Osteoblast (primary cell): ENCODE results near the gene FAS. TPM values are rescaled to one million over a fixed set of nuclear protein-coding genes. Genes with fewer than 3 reads are reported as not detected.

Experiments used
- DNase-seq: peaks from one replicate; pipeline ENCODE4 v3.0.0; 2011; ENCODE audit warnings: low spot score, mixed read lengths; ENCODE audit not compliant: insufficient read length; ENCODE audit errors: missing footprints
- H2AFZ ChIP-seq: 2 replicates; pipeline ENCODE4 v1.6.0; 2011; ENCODE audit warnings: mild to moderate bottlenecking, low read length
- H3K27ac ChIP-seq: 2 replicates; pipeline ENCODE4 v1.5.1; 2011; ENCODE audit warnings: mild to moderate bottlenecking, low read depth, low read length, moderate library complexity
- H3K27me3 ChIP-seq: 2 replicates; pipeline ENCODE4 v1.6.0; 2012; ENCODE audit warnings: mild to moderate bottlenecking, control low read depth, inconsistent platforms, low read length, moderate library complexity; ENCODE audit not compliant: insufficient read depth
- H3K36me3 ChIP-seq: 2 replicates; pipeline ENCODE4 v1.5.1; 2011; ENCODE audit warnings: mild to moderate bottlenecking, low read length, control low read depth, moderate library complexity; ENCODE audit not compliant: insufficient read depth
- H3K4me1 ChIP-seq: 2 replicates; pipeline ENCODE4 v1.5.1; 2011; ENCODE audit warnings: mild to moderate bottlenecking, low read length, control low read depth, moderate library complexity; ENCODE audit not compliant: insufficient read depth
- H3K4me2 ChIP-seq: 2 replicates; pipeline ENCODE4 v1.6.0; 2011; ENCODE audit warnings: mild to moderate bottlenecking, low read length; ENCODE audit not compliant: insufficient read depth
- H3K4me3 ChIP-seq: fragments of 200-600 bp; sonication (generic); 3 replicates; pipeline ENCODE4 v1.5.1; 2012; ENCODE audit warnings: mild to moderate bottlenecking, low read length, inconsistent platforms; ENCODE audit not compliant: insufficient read depth
- H3K79me2 ChIP-seq: 2 replicates; pipeline ENCODE4 v1.6.0; 2012; ENCODE audit warnings: mild to moderate bottlenecking, low read length, control low read depth, inconsistent platforms; ENCODE audit not compliant: insufficient read depth
- H3K9me3 ChIP-seq: 2 replicates; pipeline ENCODE4 v1.5.1; 2011; ENCODE audit warnings: low read depth, low read length, control low read depth
- H4K20me1 ChIP-seq: 2 replicates; pipeline ENCODE4 v1.6.0; 2012; ENCODE audit warnings: mild to moderate bottlenecking, low read length, control low read depth; ENCODE audit not compliant: insufficient read depth
- CTCF ChIP-seq: IDR thresholded peaks from 2 replicates; pipeline ENCODE4 v1.5.1; 2011; ENCODE audit warnings: mild to moderate bottlenecking, low read depth, low read length, moderate library complexity; ENCODE audit errors: extremely low read depth
- small RNA-seq: library from RNA; depleted of rRNA; stranded (forward); fragments of <200 nt; gene quantifications from one replicate; pipeline ENCODE3, GENCODE V24; 2012
- total RNA-seq: library from RNA; depleted of rRNA; stranded (reverse); fragments of >200 nt; gene quantifications from 2 replicates; pipeline ENCODE4 v1.2.3, GENCODE V29; 2012

The FAS gene
- total RNA-seq, 1 donor, result 49.6 TPM

- DNase-seq, result no peak
- Histone ChIP-seq H3K4me3 (no peak overlapping the region), H3K36me3 (no peaks in the 10 kb centered on the region), H3K27ac (no peak overlapping the region), H3K4me1 (no peaks in the 10 kb centered on the region), H3K9me3 (no peaks in the 10 kb centered on the region), H3K79me2 (no peaks in the 10 kb centered on the region), H4K20me1 (no peaks in the 10 kb centered on the region), H3K4me2 (no peak overlapping the region), H2AFZ (no peak overlapping the region), H3K27me3 (no peaks in the 10 kb centered on the region)
- no peak for TF ChIP-seq CTCF
Measured at GRCh38 chr10:89064748-89065147, 74.2 kb downstream of the FAS start.

Small RNA genes lying within 50 kb of the gene (small RNA-seq; reads per million reads assigned to genes)
- not detected for gene MIR4679-2
- not detected for gene RF02116

Other genes starting within 250 kb of the FAS start
- not detected in 2 replicates for gene LIPN, start 230.8 kb upstream of the FAS start, total RNA-seq
- gene LIPM, start 188.1 kb upstream of the FAS start, total RNA-seq, result not detected in 2 replicates
- under 0.01 TPM in 2 replicates for gene ANKRD22, start 139.0 kb upstream of the FAS start, total RNA-seq
- gene STAMBPL1, start 110.6 kb upstream of the FAS start, total RNA-seq, result 10.3 and 11.6 TPM in 2 replicates
- 501 and 855 TPM in 2 replicates for gene ACTA2, start 38.0 kb upstream of the FAS start, total RNA-seq
- 5.8 and 13.0 TPM in 2 replicates for gene CH25H, start 216.5 kb downstream of the FAS start, total RNA-seq